Suprapubic skin (tissue), 4 donors: Measurements from ENCODE around the gene TNFRSF1A. TPM values are rescaled to one million over a fixed set of nuclear protein-coding genes. Genes with fewer than 3 reads are reported as not detected.

Source experiments
- DNase-seq, 2 donors: peaks; one replicate each; pipeline ENCODE4 v3.0.0-alpha.2; 2019; ENCODE audit warnings: low spot score in 2 of 2
- H3K27ac ChIP-seq: fragments of 200-600 bp; sonication (generic); one replicate; pipeline ENCODE4 v1.5.1; 2019
- H3K27me3 ChIP-seq: fragments of 200-600 bp; sonication (generic); one replicate; pipeline ENCODE4 v1.5.1; 2019
- H3K36me3 ChIP-seq: fragments of 200-600 bp; sonication (generic); one replicate; pipeline ENCODE4 v1.5.1; 2019
- H3K4me1 ChIP-seq: fragments of 200-600 bp; sonication (generic); one replicate; pipeline ENCODE4 v1.5.1; 2019
- H3K4me3 ChIP-seq: fragments of 200-600 bp; sonication (generic); one replicate; pipeline ENCODE4 v1.5.1; 2019; ENCODE audit warnings: mild to moderate bottlenecking
- H3K9me3 ChIP-seq: fragments of 200-600 bp; sonication (generic); one replicate; pipeline ENCODE4 v1.5.1; 2019
- CTCF ChIP-seq, 2 donors: fragments of 200-600 bp in 1 of 2; fragments of 450-650 bp in 1 of 2; sonication (generic) in 1 of 2; IDR thresholded peaks; one replicate each; pipeline ENCODE4 v1.5.1; 2016 to 2019; ENCODE audit warnings: antibody characterized with exemption in 2 of 2, mild to moderate bottlenecking in 1 of 2, moderate library complexity in 1 of 2
- EP300 ChIP-seq: sonication (generic); formaldehyde crosslinking; IDR thresholded peaks from one replicate; pipeline ENCODE4 v1.6.1; 2017; ENCODE audit warnings: antibody characterized with exemption
- POLR2A ChIP-seq, 2 donors: fragments of 450-650 bp; IDR thresholded peaks; one replicate each; pipeline ENCODE4 v1.6.1; 2017; ENCODE audit warnings: antibody characterized with exemption in 2 of 2, mild to moderate bottlenecking in 2 of 2, moderate library complexity in 2 of 2
- POLR2AphosphoS5 ChIP-seq, 3 donors: sonication (generic); formaldehyde crosslinking; IDR thresholded peaks; one replicate each; pipeline ENCODE4 v1.6.1; 2017; ENCODE audit warnings: antibody characterized with exemption in 3 of 3
- WGBS: methylation state at CpG from one replicate; pipeline ENCODE4 v1.1.5; 2018; 5-methylcytosine and 5-hydroxymethylcytosine counted together
- total RNA-seq, 4 donors: library from RNA; depleted of rRNA; stranded (reverse); fragments of >200 nt; gene quantifications; one replicate each; pipeline ENCODE4 v1.1.0, GENCODE V29; 2016

Gene TNFRSF1A
- total RNA-seq, 4 donors from 2014 or later: 276 to 352 (median 281) TPM

GRCh38 chr12:6310771-6311610, 30.9 kb downstream of the TNFRSF1A start:
- no peaks in the 10 kb centered on the region for H3K9me3 ChIP-seq
- peak in 1 of 2 donors; percentile 66 for DNase-seq
- peak overlapping the region; percentile 52 for H3K4me3 ChIP-seq
- no peaks in the 10 kb centered on the region for H3K36me3 ChIP-seq
- H3K27me3 ChIP-seq: no peaks in the 10 kb centered on the region
- peaks cover 65% of the 10 kb centered on the region for H3K4me1 ChIP-seq
- H3K27ac ChIP-seq: peak overlapping the region; percentile 80
- TF ChIP-seq EP300 (no peak), POLR2A (IDR thresholded peaks at IDR 0.05) (no peak), CTCF (IDR thresholded peaks at IDR 0.05) (no peak), POLR2AphosphoS5 (IDR thresholded peaks at IDR 0.05) (no peak)
- WGBS: 40% methylated on average over 15 of the region's 43 CpGs

GRCh38 chr12:6307529-6307928, 34.3 kb downstream of the TNFRSF1A start:
- no peak overlapping the region for H3K4me3 ChIP-seq
- no peaks in the 10 kb centered on the region for H3K36me3 ChIP-seq
- no peaks in the 10 kb centered on the region for H3K27me3 ChIP-seq
- no peak overlapping the region for H3K27ac ChIP-seq
- peaks cover 54% of the 10 kb centered on the region for H3K4me1 ChIP-seq
- no peaks in the 10 kb centered on the region for H3K9me3 ChIP-seq
- TF ChIP-seq POLR2A (IDR thresholded peaks at IDR 0.05) (no peak), POLR2AphosphoS5 (IDR thresholded peaks at IDR 0.05) (no peak), EP300 (no peak), CTCF (IDR thresholded peaks at IDR 0.05) (no peak)
- no peak for DNase-seq
- 74% methylated on average over 5 of the region's 5 CpGs for WGBS

GRCh38 chr12:6306599-6307220, 35.2 kb downstream of the TNFRSF1A start:
- H3K9me3 ChIP-seq: no peaks in the 10 kb centered on the region
- peaks cover 46% of the 10 kb centered on the region for H3K4me1 ChIP-seq
- H3K27ac ChIP-seq: no peak overlapping the region
- TF ChIP-seq POLR2A (IDR thresholded peaks at IDR 0.05) (no peak), POLR2AphosphoS5 (IDR thresholded peaks at IDR 0.05) (no peak), EP300 (no peak), CTCF (IDR thresholded peaks at IDR 0.05) (no peak)
- no peaks in the 10 kb centered on the region for H3K36me3 ChIP-seq
- no peak overlapping the region for H3K4me3 ChIP-seq
- no peak for DNase-seq
- WGBS: 90% methylated on average over 11 of the region's 11 CpGs
- no peaks in the 10 kb centered on the region for H3K27me3 ChIP-seq

GRCh38 chr12:6306151-6306550, 35.7 kb downstream of the TNFRSF1A start:
- no peak for DNase-seq
- no peak overlapping the region for H3K27ac ChIP-seq
- 68% methylated on average over 6 of the region's 6 CpGs for WGBS

More at GRCh38 chr12:6306151-6306550, 35.7 kb downstream of the TNFRSF1A start:
- H3K4me3 ChIP-seq: no peak overlapping the region
- H3K27me3 ChIP-seq: no peaks in the 10 kb centered on the region
- H3K36me3 ChIP-seq: no peaks in the 10 kb centered on the region
- peaks cover 40% of the 10 kb centered on the region for H3K4me1 ChIP-seq
- no peak for TF ChIP-seq EP300
- TF ChIP-seq POLR2A (IDR thresholded peaks at IDR 0.05): no peak
- TF ChIP-seq CTCF (IDR thresholded peaks at IDR 0.05): no peak
- TF ChIP-seq POLR2AphosphoS5 (IDR thresholded peaks at IDR 0.05): no peak
- H3K9me3 ChIP-seq: no peaks in the 10 kb centered on the region
